Smooth muscle cell (in vitro differentiated cells): ENCODE measurements around the gene ALPP. TPM values are rescaled to one million over a fixed set of nuclear protein-coding genes. Genes with fewer than 3 reads are reported as not detected.
"Not testable (repeated sequence)": the region's sequence is repeated elsewhere in the genome, so short reads cannot be mapped to it uniquely, and the experiment has no call there.

Source experiments
- DNase-seq: peaks from one replicate; lab custom pipeline; 2025; ENCODE audit not compliant: unreplicated experiment; lab: John Stamatoyannopoulos, UW
- H2AFZ ChIP-seq: fragments of 200-600 bp; sonication (generic); 2 replicates; pipeline ENCODE4 v1.6.0; 2016; ENCODE audit warnings: antibody characterized with exemption, low read depth, mild to moderate bottlenecking
- H3F3A ChIP-seq: fragments of 200-600 bp; sonication (generic); 2 replicates; pipeline ENCODE4 v1.6.0; 2017; ENCODE audit warnings: antibody characterized with exemption, low read depth
- H3K27ac ChIP-seq: fragments of 200-600 bp; sonication (generic); 2 replicates; pipeline ENCODE4 v1.5.1; 2016; ENCODE audit warnings: low read depth, mild to moderate bottlenecking
- H3K27me3 ChIP-seq: fragments of 200-600 bp; sonication (generic); 2 replicates; pipeline ENCODE4 v1.6.1; 2016; ENCODE audit warnings: low read depth, mild to moderate bottlenecking
- H3K36me3 ChIP-seq: fragments of 200-600 bp; sonication (generic); 2 replicates; pipeline ENCODE4 v1.5.1; 2016; ENCODE audit warnings: low read depth
- H3K4me1 ChIP-seq: fragments of 200-600 bp; sonication (generic); 2 replicates; pipeline ENCODE4 v1.5.1; 2016; ENCODE audit warnings: low read depth
- H3K4me2 ChIP-seq: fragments of 200-600 bp; sonication (generic); 2 replicates; pipeline ENCODE4 v1.6.0; 2016; ENCODE audit warnings: mild to moderate bottlenecking
- H3K4me3 ChIP-seq: fragments of 200-600 bp; sonication (generic); 2 replicates; pipeline ENCODE4 v1.5.1; 2016; ENCODE audit warnings: mild to moderate bottlenecking
- H3K79me2 ChIP-seq: fragments of 200-600 bp; sonication (generic); 2 replicates; pipeline ENCODE4 v1.6.0; 2016; ENCODE audit warnings: low read depth, mild to moderate bottlenecking
- H3K9ac ChIP-seq: fragments of 200-600 bp; sonication (generic); 2 replicates; pipeline ENCODE4 v1.6.0; 2016; ENCODE audit warnings: low read depth
- H3K9me3 ChIP-seq: fragments of 200-600 bp; sonication (generic); replicated peaks from 2 replicates; pipeline ENCODE4 v1.5.1; 2016; ENCODE audit warnings: low read depth
- H4K20me1 ChIP-seq: fragments of 200-600 bp; sonication (generic); 2 replicates; pipeline ENCODE4 v1.6.0; 2016; ENCODE audit warnings: low read depth
- WGBS: methylation state at CpG from one replicate; pipeline ENCODE4 v1.1.7; 2016; ENCODE audit warnings: low lambda C conversion rate; 5-methylcytosine and 5-hydroxymethylcytosine counted together
- polyA plus RNA-seq: library from polyadenylated mRNA; unstranded; fragments of >200 nt; fragmentation: Nextera tagmentation; extraction: Ambion mirVana; gene quantifications from 2 replicates; pipeline ENCODE4 v1.2.1, GENCODE V29; 2016
- total RNA-seq: library from RNA; depleted of rRNA; stranded (reverse); fragments of >200 nt; gene quantifications from 2 replicates; pipeline ENCODE4 v1.2.3, GENCODE V29; 2014
- TF ChIP-seq, protein P1 (sequence below): fragments of 200-600 bp; sonication (generic); IDR thresholded peaks from 2 replicates; pipeline ENCODE4 v1.5.1; 2017; ENCODE audit warnings: borderline replicate concordance, mild to moderate bottlenecking, antibody characterized with exemption; ENCODE audit not compliant: insufficient read depth, poor library complexity, severe bottlenecking

The ALPP gene
- total and polyA plus RNA-seq, 2 experiments from 2014 or later = 0.22 TPM; not detected in 1

DNA sequence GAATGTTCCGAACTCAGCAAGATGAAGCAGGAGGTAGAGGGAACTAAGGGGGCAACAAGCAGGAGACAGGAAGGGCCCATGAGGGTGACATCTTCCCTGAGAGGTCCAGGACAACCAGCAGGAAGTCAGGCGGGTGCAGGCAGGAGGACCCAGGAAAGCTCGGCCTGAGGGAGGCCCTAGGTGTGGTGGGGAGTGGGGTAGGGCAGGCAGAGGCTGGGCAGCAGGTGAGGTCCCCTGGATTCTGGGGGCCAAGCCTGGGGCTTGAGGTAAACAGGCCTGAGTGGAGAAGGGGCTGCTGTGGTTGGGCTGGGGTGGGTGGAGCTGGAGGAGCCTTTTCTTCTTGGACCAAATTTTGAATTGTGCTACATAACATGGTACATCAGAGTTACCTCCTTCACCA is 24.0 kb downstream of the ALPP start:
- Histone ChIP-seq H3K9me3 (no peaks in the 10 kb centered on the region), H4K20me1 (no peaks in the 10 kb centered on the region), H3K36me3 (no peaks in the 10 kb centered on the region), H3K4me3 (no peak overlapping the region), H3K27me3 (no peaks in the 10 kb centered on the region), H3F3A (no peaks in the 10 kb centered on the region), H2AFZ (no peak overlapping the region), H3K4me2 (no peak overlapping the region), H3K9ac (no peak overlapping the region), H3K4me1 (no peaks in the 10 kb centered on the region), H3K27ac (no peak overlapping the region), H3K79me2 (no peaks in the 10 kb centered on the region)
- TF ChIP-seq, protein P1, sequence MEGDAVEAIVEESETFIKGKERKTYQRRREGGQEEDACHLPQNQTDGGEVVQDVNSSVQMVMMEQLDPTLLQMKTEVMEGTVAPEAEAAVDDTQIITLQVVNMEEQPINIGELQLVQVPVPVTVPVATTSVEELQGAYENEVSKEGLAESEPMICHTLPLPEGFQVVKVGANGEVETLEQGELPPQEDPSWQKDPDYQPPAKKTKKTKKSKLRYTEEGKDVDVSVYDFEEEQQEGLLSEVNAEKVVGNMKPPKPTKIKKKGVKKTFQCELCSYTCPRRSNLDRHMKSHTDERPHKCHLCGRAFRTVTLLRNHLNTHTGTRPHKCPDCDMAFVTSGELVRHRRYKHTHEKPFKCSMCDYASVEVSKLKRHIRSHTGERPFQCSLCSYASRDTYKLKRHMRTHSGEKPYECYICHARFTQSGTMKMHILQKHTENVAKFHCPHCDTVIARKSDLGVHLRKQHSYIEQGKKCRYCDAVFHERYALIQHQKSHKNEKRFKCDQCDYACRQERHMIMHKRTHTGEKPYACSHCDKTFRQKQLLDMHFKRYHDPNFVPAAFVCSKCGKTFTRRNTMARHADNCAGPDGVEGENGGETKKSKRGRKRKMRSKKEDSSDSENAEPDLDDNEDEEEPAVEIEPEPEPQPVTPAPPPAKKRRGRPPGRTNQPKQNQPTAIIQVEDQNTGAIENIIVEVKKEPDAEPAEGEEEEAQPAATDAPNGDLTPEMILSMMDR = no peak
- no peak for DNase-seq
- WGBS = 95% methylated on average over 3 of the region's 3 CpGs

DNA sequence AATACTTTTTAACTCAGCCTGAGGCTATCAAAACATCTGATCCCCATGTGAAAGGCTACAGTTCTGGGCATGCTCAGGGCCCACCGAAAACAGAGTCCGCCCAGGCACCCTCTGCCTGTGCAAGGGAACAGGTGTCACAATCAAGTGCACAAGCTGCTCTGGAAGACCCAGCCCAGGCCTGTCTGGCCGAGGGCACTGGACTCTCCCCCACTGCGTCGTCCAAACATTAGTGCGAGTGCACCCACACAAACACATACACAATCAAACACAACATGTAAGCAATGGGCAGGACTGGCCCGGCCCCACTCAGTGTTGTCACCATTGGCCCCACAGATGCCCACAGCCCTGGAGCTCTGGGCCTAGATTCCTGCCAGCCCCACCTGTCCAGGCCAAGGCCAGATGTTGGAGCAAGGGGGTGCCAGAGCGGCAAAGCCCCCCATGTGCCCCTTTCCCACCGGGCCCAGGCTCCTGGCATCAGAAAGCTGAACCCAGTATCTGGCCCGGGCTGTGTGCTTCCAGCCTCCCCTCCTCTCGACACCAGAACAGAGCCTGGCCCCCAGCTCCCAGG is 27.5 kb downstream of the ALPP start:
- H3K27ac ChIP-seq = no peak overlapping the region
- no peaks in the 10 kb centered on the region for H4K20me1 ChIP-seq
- H3K9ac ChIP-seq = no peak overlapping the region
- H2AFZ ChIP-seq = no peak overlapping the region
- TF ChIP-seq, protein P1 = no peak
- no peaks in the 10 kb centered on the region for H3K79me2 ChIP-seq
- DNase-seq = no peak
- no peaks in the 10 kb centered on the region for H3K36me3 ChIP-seq
- no peak overlapping the region for H3K4me2 ChIP-seq
- H3K9me3 ChIP-seq = no peaks in the 10 kb centered on the region
- H3K27me3 ChIP-seq = no peaks in the 10 kb centered on the region
- H3F3A ChIP-seq = no peaks in the 10 kb centered on the region
- WGBS = 95% methylated on average over 11 of the region's 11 CpGs
- H3K4me1 ChIP-seq = no peaks in the 10 kb centered on the region
- no peak overlapping the region for H3K4me3 ChIP-seq

DNA sequence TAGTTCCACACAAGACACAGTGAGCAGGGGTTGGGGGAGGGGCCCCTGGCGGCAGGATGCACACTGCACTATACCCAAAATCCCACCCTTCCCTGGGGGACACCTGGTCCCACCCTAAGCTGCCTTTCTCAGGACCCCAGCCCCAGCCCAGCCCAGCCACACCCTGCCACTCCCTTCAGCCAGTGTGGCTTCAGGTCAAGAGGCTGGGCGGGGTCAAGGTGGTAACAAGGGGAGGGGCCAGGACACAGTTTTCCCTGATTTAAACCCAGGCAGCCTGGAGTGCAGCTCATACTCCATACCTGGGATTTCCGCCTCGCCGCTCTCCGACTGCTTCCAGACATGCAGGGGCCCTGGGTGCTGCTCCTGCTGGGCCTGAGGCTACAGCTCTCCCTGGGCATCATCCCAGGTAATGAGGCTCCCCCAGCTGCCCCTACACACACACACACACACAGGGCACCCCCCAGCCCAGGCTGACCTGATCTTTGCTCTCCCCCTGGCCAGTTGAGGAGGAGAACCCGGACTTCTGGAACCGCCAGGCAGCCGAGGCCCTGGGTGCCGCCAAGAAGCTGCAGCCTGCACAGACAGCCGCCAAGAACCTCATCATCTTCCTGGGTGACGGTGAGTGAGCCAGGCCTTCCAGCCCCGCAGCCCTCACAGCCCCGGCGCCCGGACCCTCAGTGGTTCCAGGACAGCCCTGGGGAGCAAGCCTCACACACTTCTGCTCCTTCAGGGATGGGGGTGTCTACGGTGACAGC is 28.2 kb downstream of the ALPP start, which contains the start of gene ALPG:
Gene ALPG, plus strand, starts transcription at position 289 of the 755 bp plus-strand sequence. Its CDS starts 51 bp downstream, at position 340.
- no peaks in the 10 kb centered on the region for H3F3A ChIP-seq
- WGBS = 92% methylated on average over 17 of the region's 17 CpGs
- TF ChIP-seq, protein P1 = no peak
- H3K4me2 ChIP-seq = no peak within 1 kb of the TSS
- H3K4me1 ChIP-seq = no peaks in the 10 kb centered on the region
- no peak for DNase-seq
- H3K79me2 ChIP-seq = no peaks in the 10 kb centered on the region
- H2AFZ ChIP-seq = no peak within 1 kb of the TSS
- no peak within 1 kb of the TSS for H3K27ac ChIP-seq
- H3K27me3 ChIP-seq = no peaks in the 10 kb centered on the region
- H3K9me3 ChIP-seq = no peaks in the 10 kb centered on the region
- H4K20me1 ChIP-seq = no peaks in the 10 kb centered on the region
- no peak within 1 kb of the TSS for H3K4me3 ChIP-seq
- no peak within 1 kb of the TSS for H3K9ac ChIP-seq
- no peaks in the 10 kb centered on the region for H3K36me3 ChIP-seq

DNA sequence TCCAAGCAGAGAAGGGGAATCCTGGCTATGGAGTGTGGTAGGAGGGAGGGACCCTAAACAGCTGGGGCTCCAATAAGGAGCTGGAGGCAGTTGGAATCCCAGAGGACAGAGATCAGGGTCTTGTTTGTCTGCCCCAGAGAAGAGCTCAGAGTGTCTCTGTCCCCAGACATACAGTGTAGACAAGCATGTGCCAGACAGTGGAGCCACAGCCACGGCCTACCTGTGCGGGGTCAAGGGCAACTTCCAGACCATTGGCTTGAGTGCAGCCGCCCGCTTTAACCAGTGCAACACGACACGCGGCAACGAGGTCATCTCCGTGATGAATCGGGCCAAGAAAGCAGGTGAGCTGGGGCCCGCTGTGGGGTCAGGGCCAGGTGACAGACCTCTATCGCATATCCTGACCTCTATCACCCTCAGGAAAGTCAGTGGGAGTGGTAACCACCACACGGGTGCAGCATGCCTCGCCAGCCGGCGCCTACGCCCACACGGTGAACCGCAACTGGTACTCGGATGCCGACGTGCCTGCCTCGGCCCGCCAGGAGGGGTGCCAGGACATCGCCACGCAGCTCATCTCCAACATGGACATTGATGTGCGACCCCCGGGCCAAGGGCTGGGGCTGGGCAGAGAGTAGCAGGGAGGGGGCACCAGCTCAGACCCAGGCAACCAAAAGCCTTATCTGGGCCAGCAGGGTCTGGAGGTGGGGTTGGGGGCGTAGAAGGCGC is 29.0 kb downstream of the ALPP start:
- not testable (repeated sequence) for H3K79me2 ChIP-seq, H3K9ac ChIP-seq, H3K27me3 ChIP-seq, DNase-seq, H3K9me3 ChIP-seq, H3K4me3 ChIP-seq, H3K4me2 ChIP-seq, H3K36me3 ChIP-seq, H3F3A ChIP-seq, H3K4me1 ChIP-seq, H2AFZ ChIP-seq, H4K20me1 ChIP-seq, H3K27ac ChIP-seq
- 98% methylated on average over 30 of the region's 30 CpGs for WGBS

DNA sequence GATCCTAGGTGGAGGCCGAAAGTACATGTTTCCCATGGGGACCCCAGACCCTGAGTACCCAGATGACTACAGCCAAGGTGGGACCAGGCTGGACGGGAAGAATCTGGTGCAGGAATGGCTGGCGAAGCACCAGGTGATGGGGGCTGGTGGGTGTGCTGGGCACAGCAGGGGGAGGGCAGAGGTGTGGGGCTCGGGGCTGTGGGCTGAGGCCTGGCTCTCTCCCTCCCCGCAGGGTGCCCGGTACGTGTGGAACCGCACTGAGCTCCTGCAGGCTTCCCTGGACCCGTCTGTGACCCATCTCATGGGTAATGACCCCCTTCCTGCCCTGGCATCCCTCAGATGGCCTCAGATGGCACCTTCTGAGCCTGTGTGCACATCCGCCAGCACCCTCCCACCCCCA is 29.7 kb downstream of the ALPP start:
- H3F3A ChIP-seq, H3K36me3 ChIP-seq, DNase-seq, H3K27ac ChIP-seq, H2AFZ ChIP-seq, H3K4me3 ChIP-seq, H4K20me1 ChIP-seq, H3K9ac ChIP-seq, H3K9me3 ChIP-seq, H3K4me2 ChIP-seq, H3K4me1 ChIP-seq, H3K79me2 ChIP-seq: not testable (repeated sequence)
- H3K27me3 ChIP-seq = peaks cover 13% of the 10 kb centered on the region
- 100% methylated on average over 2 of the region's 10 CpGs for WGBS

DNA sequence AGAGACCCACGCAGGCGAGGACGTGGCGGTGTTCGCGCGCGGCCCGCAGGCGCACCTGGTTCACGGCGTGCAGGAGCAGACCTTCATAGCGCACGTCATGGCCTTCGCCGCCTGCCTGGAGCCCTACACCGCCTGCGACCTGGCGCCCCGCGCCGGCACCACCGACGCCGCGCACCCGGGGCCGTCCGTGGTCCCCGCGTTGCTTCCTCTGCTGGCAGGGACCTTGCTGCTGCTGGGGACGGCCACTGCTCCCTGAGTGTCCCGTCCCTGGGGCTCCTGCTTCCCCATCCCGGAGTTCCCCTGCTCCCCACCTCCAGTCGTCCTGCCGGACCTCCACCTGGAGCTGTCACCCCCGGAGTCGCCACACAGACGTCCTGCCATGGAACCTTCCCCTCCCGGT is 31.1 kb downstream of the ALPP start:
- DNase-seq, H3K9ac ChIP-seq, H3K27ac ChIP-seq, H2AFZ ChIP-seq, H3K36me3 ChIP-seq, H3F3A ChIP-seq, H3K9me3 ChIP-seq, H4K20me1 ChIP-seq, H3K4me3 ChIP-seq, H3K79me2 ChIP-seq, H3K4me1 ChIP-seq, H3K4me2 ChIP-seq: not testable (repeated sequence)
- WGBS = 86% methylated on average over 10 of the region's 40 CpGs
- peaks cover 19% of the 10 kb centered on the region for H3K27me3 ChIP-seq
